ENCODE results near the gene ZNF287. TPM values are rescaled to one million over a fixed set of nuclear protein-coding genes. Genes with fewer than 3 reads are reported as not detected.

Gene ZNF287
- 3.2 and 7.8 TPM in 2 replicates for total RNA-seq

DNA sequence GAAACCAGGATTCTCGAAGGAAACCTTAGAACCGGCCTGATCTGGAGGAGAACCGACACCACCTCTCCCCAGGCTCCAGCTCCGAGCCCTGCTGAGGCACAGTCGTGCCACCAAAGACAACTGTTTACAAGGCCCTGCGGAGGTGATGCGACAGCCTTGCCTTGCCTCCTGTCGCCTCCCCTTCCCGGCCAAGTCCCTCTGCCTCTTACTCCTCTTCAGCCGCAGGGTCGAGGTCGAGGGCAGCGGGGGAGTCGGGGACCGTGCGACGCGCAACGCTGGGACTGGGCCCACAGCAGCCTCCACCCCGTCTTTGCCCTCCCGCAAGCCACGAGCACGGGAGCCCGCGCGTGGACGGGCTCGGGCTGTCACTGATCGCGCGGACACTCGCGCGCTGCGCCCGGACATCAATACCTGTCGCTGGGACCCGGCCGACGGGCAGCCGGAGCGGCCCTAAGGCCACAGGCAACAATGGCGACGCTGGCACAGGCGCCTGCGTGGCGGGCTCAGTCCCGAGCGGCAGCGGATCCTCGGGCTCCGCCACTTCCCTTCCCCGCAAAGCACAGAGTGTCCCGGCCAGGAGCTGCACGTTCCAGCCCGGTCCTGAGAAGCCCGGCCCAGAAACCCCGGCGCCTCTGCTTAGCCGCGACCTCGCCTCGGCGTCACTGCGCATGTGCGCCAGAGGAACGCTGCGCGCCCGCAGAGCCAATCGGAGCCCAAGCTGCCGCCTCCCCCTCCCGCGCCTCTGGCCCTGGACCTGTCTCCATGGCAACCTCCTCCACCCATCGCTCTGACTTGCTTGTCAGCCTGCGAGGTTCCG is at the start of gene ZNF287:
Gene ZNF287, minus strand, starts transcription at position 664 of the 817 bp plus-strand sequence. CDS start 1,473 bp downstream, outside the sequence.

Other genes with a start within 250 kb of the ZNF287 start
- gene CENPV, start 215.7 kb downstream of the ZNF287 start, total RNA-seq: 38.0 and 52.0 TPM in 2 replicates
- gene UBB, start 188.1 kb downstream of the ZNF287 start, total RNA-seq: 2,000 and 2,095 TPM in 2 replicates
- gene TRPV2, start 153.6 kb downstream of the ZNF287 start, total RNA-seq: 9.1 and 15.2 TPM in 2 replicates
- gene LRRC75A, start 77.0 kb downstream of the ZNF287 start, total RNA-seq: 1.6 and 3.8 TPM in 2 replicates
- gene ZNF624, start 84.6 kb upstream of the ZNF287 start, total RNA-seq: 3.9 and 4.4 TPM in 2 replicates
- 4.3 and 5.5 TPM in 2 replicates for gene CCDC144A, start 121.0 kb upstream of the ZNF287 start, total RNA-seq

Measured in epithelial cell of umbilical artery (primary cell).